HEK293T (cell line): ENCODE results near the gene SNX18.

ENCODE experiments used
- ARNT ChIP-seq: fragments of 450-650 bp; IDR thresholded peaks from 2 replicates; pipeline ENCODE4 v1.6.1; 2017; ENCODE audit warnings: mild to moderate bottlenecking
- BHLHE40 ChIP-seq: fragments of 450-650 bp; IDR thresholded peaks from 2 replicates; pipeline ENCODE4 v1.6.1; 2016; ENCODE audit warnings: mild to moderate bottlenecking, moderate library complexity, borderline replicate concordance
- ELF4 ChIP-seq: fragments of 450-650 bp; IDR thresholded peaks from 2 replicates; pipeline ENCODE4 v1.6.1; 2017; ENCODE audit warnings: antibody characterized with exemption
- FOXK2 ChIP-seq: fragments of 450-650 bp; IDR thresholded peaks from 2 replicates; pipeline ENCODE4 v1.6.1; 2016; ENCODE audit warnings: mild to moderate bottlenecking
- FOXM1 ChIP-seq: fragments of 450-650 bp; IDR thresholded peaks from 2 replicates; pipeline ENCODE4 v1.6.1; 2017; ENCODE audit warnings: mild to moderate bottlenecking, borderline replicate concordance
- HDGF ChIP-seq: fragments of 450-650 bp; IDR thresholded peaks from 2 replicates; pipeline ENCODE4 v1.6.1; 2017; ENCODE audit warnings: antibody characterized with exemption, borderline replicate concordance
- L3MBTL2 ChIP-seq: fragments of 450-650 bp; conservative IDR thresholded peaks from 2 replicates; pipeline ENCODE4 v1.6.1; 2016; ENCODE audit warnings: mild to moderate bottlenecking
- NFRKB ChIP-seq: fragments of 450-650 bp; IDR thresholded peaks from 2 replicates; pipeline ENCODE4 v1.6.1; 2016; ENCODE audit warnings: mild to moderate bottlenecking, moderate library complexity
- SP1 ChIP-seq: fragments of 450-650 bp; IDR thresholded peaks from 2 replicates; pipeline ENCODE4 v1.6.1; 2017
- SUZ12 ChIP-seq: fragments of 450-650 bp; IDR thresholded peaks from 2 replicates; pipeline ENCODE4 v1.6.1; 2016; ENCODE audit warnings: mild to moderate bottlenecking

GRCh38 chr5:54521856-54522479 is 4.4 kb downstream of the SNX18 start:
- TF ChIP-seq L3MBTL2 (no peak), BHLHE40 (no peak), ARNT (no peak), SUZ12 (no peak), SP1 (no peak), HDGF (no peak), ELF4 (no peak), FOXM1 (no peak), NFRKB (no peak), FOXK2 (no peak)
